Measurements from ENCODE around the gene CPEB3.

Gene CPEB3

GRCh38 chr10:92075829-92076228 lies 215.0 kb downstream of the CPEB3 start:
- no peak for TF ChIP-seq CTCF (IDR thresholded peaks at IDR 0.05; ENCODE audit: control extremely low read depth, extremely low read depth, low read depth, missing control alignments)
- DNase-seq (ENCODE audit: extremely low spot score) = no peak
- ChIA-PET POLR2A (no interaction called here), CTCF (interaction anchor here (1.0 to 1.7 kb wide), 3 partner anchors 11 to 215 kb away, joined by 3 to 8 read pairs (median 3); partner anchors contain the start of genes CPEB3 and MARCHF5)

- CTCF ChIA-PET = interaction anchor here (0.7 to 1.7 kb wide), 5 partner anchors 9 to 360 kb away, joined by 3 to 8 read pairs (median 5); no protein-coding TSS in a partner anchor
- TF ChIP-seq CTCF (IDR thresholded peaks at IDR 0.05; ENCODE audit: control extremely low read depth, extremely low read depth, low read depth, missing control alignments) = peak; percentile 11
- POLR2A ChIA-PET = no interaction called here
- no peak for DNase-seq (ENCODE audit: extremely low spot score)
Measured at GRCh38 chr10:92074126-92074887, 216.6 kb downstream of the CPEB3 start.

- DNase-seq (ENCODE audit: extremely low spot score) = no peak
- no peak for TF ChIP-seq CTCF (IDR thresholded peaks at IDR 0.05; ENCODE audit: control extremely low read depth, extremely low read depth, low read depth, missing control alignments)
- CTCF ChIA-PET = interaction anchor here (1.1 to 1.5 kb wide), 2 partner anchors 19 to 62 kb away, joined by 3 to 5 read pairs; no protein-coding TSS in a partner anchor
- POLR2A ChIA-PET = no interaction called here
Measured at GRCh38 chr10:92068900-92069299, 222.0 kb downstream of the CPEB3 start.

- TF ChIP-seq CTCF (IDR thresholded peaks at IDR 0.05; ENCODE audit: control extremely low read depth, extremely low read depth, low read depth, missing control alignments) = no peak
- ChIA-PET CTCF (interaction anchor here (0.9 to 2.0 kb wide), 4 partner anchors 7 to 223 kb away, joined by 3 to 6 read pairs (median 4); no protein-coding TSS in a partner anchor), POLR2A (interaction anchor here (0.6 kb wide), 1 partner anchor 378 kb away, joined by 3 read pairs; no protein-coding TSS in a partner anchor)
- no peak for DNase-seq (ENCODE audit: extremely low spot score)
Measured at GRCh38 chr10:92066386-92066785, 224.5 kb downstream of the CPEB3 start.

- CTCF ChIA-PET = interaction anchor here (1.0 to 2.0 kb wide), 4 partner anchors 14 to 23 kb away, joined by 3 to 6 read pairs (median 4); no protein-coding TSS in a partner anchor
- TF ChIP-seq CTCF (IDR thresholded peaks at IDR 0.05; ENCODE audit: control extremely low read depth, extremely low read depth, low read depth, missing control alignments) = no peak
- POLR2A ChIA-PET = no interaction called here
- no peak for DNase-seq (ENCODE audit: extremely low spot score)
Measured at GRCh38 chr10:92064506-92064905, 226.4 kb downstream of the CPEB3 start.

GRCh38 chr10:92062273-92062672 lies 228.6 kb downstream of the CPEB3 start:
- ChIA-PET CTCF (interaction anchor here (1.4 to 1.8 kb wide), 2 partner anchors 11 to 16 kb away, joined by 3 to 6 read pairs; no protein-coding TSS in a partner anchor), POLR2A (interaction anchor here (0.7 kb wide), 1 partner anchor 114 kb away, joined by 6 read pairs; no protein-coding TSS in a partner anchor)
- no peak for TF ChIP-seq CTCF (IDR thresholded peaks at IDR 0.05; ENCODE audit: control extremely low read depth, extremely low read depth, low read depth, missing control alignments)
- DNase-seq (ENCODE audit: extremely low spot score) = no peak
